Heart right ventricle (tissue), 16 donors: ENCODE results near the gene SUGCT. TPM values are rescaled to one million over a fixed set of nuclear protein-coding genes. Genes with fewer than 3 reads are reported as not detected.
A peak's percentile ranks its signal among the peaks of the same experiment; 100 is the strongest.

Source experiments
- ATAC-seq, 8 donors: fragments of 200-7000 bp; cut with Tn5 transposase; one replicate each; pipeline ENCODE4 v1.9.1; 2020; ENCODE audit warnings: mild to moderate bottlenecking in 8 of 8, moderate library complexity in 8 of 8, moderate number of reproducible peaks in 1 of 8
- DNase-seq, 2 donors: peaks; one replicate each; pipeline ENCODE4 v3.0.0-alpha.2; 2020
- H3K27ac ChIP-seq, 10 donors: fragments of 200-600 bp; sonication (generic) in 2 of 10; one replicate each; pipeline versions ENCODE4 v1.5.0 to v1.8.0; 2020 to 2022; ENCODE audit warnings: mild to moderate bottlenecking in 3 of 10
- H3K27me3 ChIP-seq, 7 donors: fragments of 200-600 bp; one replicate each; pipeline ENCODE4 v1.8.0; 2021 to 2022; ENCODE audit warnings: mild to moderate bottlenecking in 2 of 7
- H3K36me3 ChIP-seq, 9 donors: fragments of 200-600 bp; sonication (generic) in 1 of 9; one replicate each; pipeline versions ENCODE4 v1.5.0 to v1.8.0; 2020 to 2022; ENCODE audit warnings: mild to moderate bottlenecking in 2 of 9
- H3K4me1 ChIP-seq, 9 donors: fragments of 200-600 bp; sonication (generic) in 1 of 9; one replicate each; pipeline versions ENCODE4 v1.5.0 to v1.8.0; 2020 to 2022; ENCODE audit warnings: mild to moderate bottlenecking in 4 of 9
- H3K4me3 ChIP-seq, 10 donors: fragments of 200-600 bp; sonication (generic) in 2 of 10; one replicate each; pipeline versions ENCODE4 v1.5.0 to v1.8.0; 2020 to 2022; ENCODE audit warnings: mild to moderate bottlenecking in 7 of 10, moderate library complexity in 2 of 10
- H3K9me3 ChIP-seq, 11 donors: fragments of 200-600 bp in 10 of 11; sonication (generic) in 2 of 11; one replicate each; pipeline versions ENCODE4 v1.5.0 to v1.8.0; 2013 to 2022; ENCODE audit warnings: mild to moderate bottlenecking in 2 of 11, control low read depth in 1 of 11, moderate library complexity in 1 of 11
- CTCF ChIP-seq, 9 donors: fragments of 200-600 bp; sonication (generic) in 2 of 9; IDR thresholded peaks; one replicate each; pipeline versions ENCODE4 v1.5.0 to v1.8.0; 2021 to 2022; ENCODE audit warnings: antibody characterized with exemption in 9 of 9, mild to moderate bottlenecking in 5 of 9, moderate library complexity in 1 of 9
- WGBS, 2 donors: extraction: QIAGEN DNeasy Blood & Tissue Kit; methylation state at CpG; one replicate each; pipeline ENCODE4 v1.1.7; 2013; ENCODE audit warnings: inconsistent platforms in 1 of 2; 5-methylcytosine and 5-hydroxymethylcytosine counted together
- intact Hi-C, 10 donors: fragments of 100-400 bp; cut with DNase I; formaldehyde crosslinking; loops; one replicate each; pipeline versions ENCODE4 v1.11.1 to v1.14.2; 2022
- polyA plus RNA-seq, 2 donors: library from polyadenylated mRNA; stranded (reverse); fragments of 200-250 nt; gene quantifications; one replicate each; pipeline ENCODE4 v1.2.3, GENCODE V29; 2013
- total RNA-seq, 10 donors: library from RNA; stranded (reverse); fragmentation: NEBNext Ultra II Directional in 3 of 10; extraction: Animal tissue kit (Norgen Biotek cat#: 25700) in 3 of 10; gene quantifications; one replicate each; pipeline versions ENCODE4 v1.2.1 to v1.2.4, GENCODE V29; 2021 to 2023
- donor health status: Arrhythmogenic right ventricular cardiomyopathy.
- donor health status: ischemic (EF 13 %, LVEDD 7.1; RV severe dilation, severe dysfunction).
- donor health status: healthy with polysubstance abuse.
- donor health status: DM: no; HTN: yes; CAD: no.
- donor health status: DM: no; HTN: no; CAD: no.
- donor health status: ischemic (EF 25% LVEDD 6.9; RV normal size, moderate dysfunction).
- donor health status: ischemic (EF 25% LVEDD 5.7; RV mildly dilated, moderate dysfunction).
- donor health status: healthy.
- donor health status: DM: yes; HTN: yes; CAD: no.
- donor health status: Ischemic cardiomyopathy.
- donor health status: ischemic (EF 35%, LVEDD 5.7; RV mildly dilated, moderate dysfunction).
- donor health status: nonischemic (EF 11% LVEDD 7.7; RV severe dilation, severe dysfunction).
- donor health status: DM: yes; HTN: yes; CAD: no.
- donor health status: PGD.
- donor health status: ischemic (EF 29% LVEDD 5.4; RV normal size, mild dysfunction).
- donor health status: nonischemic (EF 23%, LVEDD 6.1; RV moderate dilation, normal function).

SUGCT gene
- total and polyA plus RNA-seq, 12 donors: 1.2 to 8.1 (median 6.1) TPM

GRCh38 chr7:40673285-40673684 is 538.5 kb downstream of the SUGCT start:
- H3K36me3 ChIP-seq: no peaks in the 10 kb centered on the region
- no peak overlapping the region for H3K4me3 ChIP-seq
- H3K27ac ChIP-seq: no peak overlapping the region
- 67 to 71% methylated on average over 2 of the region's 2 CpGs for WGBS, 2 donors
- intact Hi-C loops: no loop called here
- H3K9me3 ChIP-seq: no peaks in the 10 kb centered on the region
- no peak for TF ChIP-seq CTCF (IDR thresholded peaks at IDR 0.05)
- ATAC-seq: no peak
- DNase-seq: no peak
- H3K27me3 ChIP-seq: no peaks in the 10 kb centered on the region
- no peaks in the 10 kb centered on the region for H3K4me1 ChIP-seq

- no peak overlapping the region for H3K4me3 ChIP-seq
- no peaks in the 10 kb centered on the region for H3K27me3 ChIP-seq
- no peaks in the 10 kb centered on the region for H3K4me1 ChIP-seq
- DNase-seq (no peak), ATAC-seq (no peak)
- H3K36me3 ChIP-seq: no peaks in the 10 kb centered on the region
- 92 to 94% methylated on average over 3 of the region's 3 CpGs for WGBS, 2 donors
- no peak overlapping the region for H3K27ac ChIP-seq
- intact Hi-C loops: no loop called here
- H3K9me3 ChIP-seq: no peaks in the 10 kb centered on the region
- TF ChIP-seq CTCF (IDR thresholded peaks at IDR 0.05): no peak
Measured at GRCh38 chr7:40674316-40674715, 539.5 kb downstream of the SUGCT start.

GRCh38 chr7:40675741-40676140 is 540.9 kb downstream of the SUGCT start:
- WGBS, 2 donors: 96 to 97% methylated on average over 3 of the region's 3 CpGs
- intact Hi-C loops: no loop called here
- H3K27ac ChIP-seq: no peak overlapping the region
- H3K4me3 ChIP-seq: no peak overlapping the region
- no peak for ATAC-seq
- no peaks in the 10 kb centered on the region for H3K36me3 ChIP-seq
- no peak for DNase-seq
- no peak for TF ChIP-seq CTCF (IDR thresholded peaks at IDR 0.05)
- H3K4me1 ChIP-seq: no peaks in the 10 kb centered on the region
- no peaks in the 10 kb centered on the region for H3K27me3 ChIP-seq
- no peaks in the 10 kb centered on the region for H3K9me3 ChIP-seq

GRCh38 chr7:40676221-40676620 is 541.4 kb downstream of the SUGCT start:
- DNase-seq: no peak
- H3K9me3 ChIP-seq: no peaks in the 10 kb centered on the region
- no peaks in the 10 kb centered on the region for H3K36me3 ChIP-seq
- H3K27me3 ChIP-seq: no peaks in the 10 kb centered on the region
- 94 to 95% methylated on average over 6 of the region's 6 CpGs for WGBS, 2 donors
- H3K27ac ChIP-seq: no peak overlapping the region
- H3K4me1 ChIP-seq: no peaks in the 10 kb centered on the region
- H3K4me3 ChIP-seq: no peak overlapping the region
- no peak for TF ChIP-seq CTCF (IDR thresholded peaks at IDR 0.05)
- no peak for ATAC-seq
- intact Hi-C loops: no loop called here

GRCh38 chr7:40680657-40681056 is 545.9 kb downstream of the SUGCT start:
- 98 to 100% methylated on average over 1 of the region's 1 CpG for WGBS, 2 donors
- no peak for DNase-seq
- TF ChIP-seq CTCF (IDR thresholded peaks at IDR 0.05): peak in 8 of 9 donors; percentile 6 to 53 (median 40)
- no peak overlapping the region for H3K4me3 ChIP-seq
- no peaks in the 10 kb centered on the region for H3K36me3 ChIP-seq
- no peaks in the 10 kb centered on the region for H3K4me1 ChIP-seq
- H3K27ac ChIP-seq: no peak overlapping the region
- no peak for ATAC-seq
- peaks cover 0 to 7% (median 0%) of the 10 kb centered on the region in 11 donors for H3K9me3 ChIP-seq
- no peaks in the 10 kb centered on the region for H3K27me3 ChIP-seq
- intact Hi-C loops: no loop called here
